Measurements from ENCODE around the gene DTD1. TPM values are rescaled to one million over a fixed set of nuclear protein-coding genes. Genes with fewer than 3 reads are reported as not detected.

The DTD1 gene
- total RNA-seq, 2 donors from 2014 or later, result 17.0 to 21.0 TPM

DNA sequence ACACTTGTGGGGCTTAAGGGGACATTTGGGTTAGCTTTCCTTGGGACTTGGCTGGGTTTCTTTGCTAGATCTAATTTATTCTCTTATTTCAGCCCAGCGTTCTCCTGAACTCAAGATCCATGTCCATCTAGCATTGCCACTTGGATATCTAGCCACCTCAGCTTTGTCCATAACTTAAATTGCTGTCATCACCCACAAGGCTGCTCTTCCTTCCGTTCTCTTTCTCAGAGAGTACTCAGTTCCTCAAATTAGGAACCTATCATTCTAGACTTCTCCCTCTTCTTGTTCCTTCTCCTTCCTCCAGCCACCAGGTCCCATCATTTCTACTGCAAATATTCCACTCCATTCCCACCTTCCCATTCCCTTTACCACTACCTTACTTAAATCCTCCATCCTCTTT lies 16.3 kb upstream of the DTD1 start:
- DNase-seq, result no peak
- Histone ChIP-seq H3K4me3 (no peak overlapping the region), H3K27ac (no peak overlapping the region), H3K4me1 (no peaks in the 10 kb centered on the region), H3K9me3 (no peaks in the 10 kb centered on the region), H3K36me3 (no peaks in the 10 kb centered on the region), H3K9ac (ENCODE audit: low read depth in 2 of 2, low read length in 2 of 2) (no peak overlapping the region), H3K27me3 (no peaks in the 10 kb centered on the region)
- intact Hi-C loops (cut with DNase I), result loop anchor here (10.0 kb wide), 1 partner anchor 157 kb away; no protein-coding TSS in a partner anchor
- TF ChIP-seq CTCF (IDR thresholded peaks at IDR 0.05), result no peak

GRCh38 chr20:18577942-18578341 lies 9.9 kb upstream of the DTD1 start:
- no peak overlapping the region for H3K9ac ChIP-seq (ENCODE audit: low read depth in 2 of 2, low read length in 2 of 2)
- H3K9me3 ChIP-seq, result no peaks in the 10 kb centered on the region
- H3K4me1 ChIP-seq, result no peaks in the 10 kb centered on the region
- no peaks in the 10 kb centered on the region for H3K27me3 ChIP-seq
- H3K36me3 ChIP-seq, result no peaks in the 10 kb centered on the region
- TF ChIP-seq CTCF (IDR thresholded peaks at IDR 0.05), result no peak
- no peak overlapping the region for H3K27ac ChIP-seq
- DNase-seq, result no peak
- intact Hi-C loops (cut with DNase I), result loop anchor here (10.0 kb wide), 1 partner anchor 163 kb away; no protein-coding TSS in a partner anchor
- no peak overlapping the region for H3K4me3 ChIP-seq

DNA sequence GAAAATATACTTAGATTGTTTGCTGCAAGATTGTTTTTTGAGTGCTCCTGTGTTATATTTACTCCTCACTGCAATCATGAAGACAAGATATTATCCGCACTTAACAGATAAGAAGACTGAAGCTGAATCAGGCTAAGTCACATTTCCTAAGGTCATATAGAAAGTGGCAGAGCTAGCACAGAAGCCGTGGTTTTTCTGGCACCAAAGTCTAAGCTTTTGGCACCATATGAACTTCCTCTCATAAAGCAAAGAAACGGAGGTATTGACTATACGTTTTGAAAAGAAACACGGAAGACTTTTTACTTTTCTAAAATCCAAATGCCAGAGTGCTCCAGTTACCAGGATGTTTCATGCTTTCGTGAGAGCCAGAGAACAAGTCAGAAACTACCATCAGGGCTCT lies 9.3 kb upstream of the DTD1 start:
- intact Hi-C loops (cut with DNase I), result loop anchor here (10.0 kb wide), 1 partner anchor 164 kb away; no protein-coding TSS in a partner anchor
- no peak overlapping the region for H3K9ac ChIP-seq (ENCODE audit: low read depth in 2 of 2, low read length in 2 of 2)
- H3K4me1 ChIP-seq, result no peaks in the 10 kb centered on the region
- no peaks in the 10 kb centered on the region for H3K9me3 ChIP-seq
- H3K27me3 ChIP-seq, result no peaks in the 10 kb centered on the region
- DNase-seq, result no peak
- H3K36me3 ChIP-seq, result no peaks in the 10 kb centered on the region
- no peak overlapping the region for H3K4me3 ChIP-seq
- H3K27ac ChIP-seq, result no peak overlapping the region
- TF ChIP-seq CTCF (IDR thresholded peaks at IDR 0.05), result no peak

DNA sequence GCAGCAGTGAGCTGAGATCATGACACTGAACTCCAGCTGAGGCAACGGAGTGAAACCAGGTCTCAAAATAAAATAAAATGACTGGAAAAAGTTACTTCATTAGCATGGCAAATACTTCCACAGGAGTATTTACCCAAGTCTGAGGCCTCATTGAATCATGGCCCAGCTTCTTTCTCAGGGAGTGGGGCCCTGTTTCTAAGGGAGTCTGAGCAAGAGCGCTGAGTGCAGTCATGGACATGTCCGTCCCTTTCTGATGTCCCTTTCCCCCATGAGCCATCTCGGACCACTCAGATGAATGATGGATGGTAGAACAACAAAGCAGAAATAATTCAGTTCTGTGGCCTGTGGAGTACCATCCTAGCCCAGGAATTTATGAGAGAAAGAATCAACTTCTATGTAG lies 7.8 kb upstream of the DTD1 start:
- no peak for DNase-seq
- Histone ChIP-seq H3K9me3 (no peaks in the 10 kb centered on the region), H3K36me3 (no peaks in the 10 kb centered on the region), H3K4me1 (no peaks in the 10 kb centered on the region), H3K27me3 (no peaks in the 10 kb centered on the region), H3K27ac (no peak overlapping the region), H3K9ac (ENCODE audit: low read depth in 2 of 2, low read length in 2 of 2) (no peak overlapping the region), H3K4me3 (no peak overlapping the region)
- no peak for TF ChIP-seq CTCF (IDR thresholded peaks at IDR 0.05)
- intact Hi-C loops (cut with DNase I), result no loop called here

- DNase-seq, result no peak
- no peak overlapping the region for H3K4me3 ChIP-seq
- intact Hi-C loops (cut with DNase I), result no loop called here
- TF ChIP-seq CTCF (IDR thresholded peaks at IDR 0.05), result no peak
- H3K27me3 ChIP-seq, result no peaks in the 10 kb centered on the region
- H3K4me1 ChIP-seq, result peaks cover 3% of the 10 kb centered on the region
- H3K9me3 ChIP-seq, result no peaks in the 10 kb centered on the region
- H3K36me3 ChIP-seq, result no peaks in the 10 kb centered on the region
- no peak overlapping the region for H3K9ac ChIP-seq (ENCODE audit: low read depth in 2 of 2, low read length in 2 of 2)
- H3K27ac ChIP-seq, result no peak overlapping the region
Observed at GRCh38 chr20:18585134-18585533, 2.7 kb upstream of the DTD1 start.

DNA sequence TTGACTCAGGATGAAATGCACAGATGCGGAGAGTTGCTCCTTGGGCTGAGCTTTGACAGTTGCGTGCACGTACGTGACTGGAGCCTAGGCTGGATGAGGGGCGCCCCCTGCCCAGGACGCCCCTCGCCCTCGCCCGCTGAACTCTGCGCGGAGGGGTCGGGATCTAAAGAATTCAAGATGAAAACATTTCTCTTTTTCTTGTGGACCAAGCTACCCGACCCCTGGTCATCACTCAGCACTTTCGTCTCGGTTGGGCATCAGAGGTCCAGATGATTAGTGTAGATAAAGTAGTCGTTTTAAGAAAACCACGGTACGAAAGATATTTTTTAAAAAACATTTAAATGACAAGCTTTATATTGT lies 700 bp downstream of the DTD1 start:
- Histone ChIP-seq H3K27me3 (no peaks in the 10 kb centered on the region), H3K27ac (peak overlapping the region; percentile 55), H3K36me3 (no peaks in the 10 kb centered on the region), H3K9me3 (no peaks in the 10 kb centered on the region), H3K4me3 (peak overlapping the region; percentile 89), H3K4me1 (peaks cover 3% of the 10 kb centered on the region), H3K9ac (ENCODE audit: low read depth in 2 of 2, low read length in 2 of 2) (peak overlapping the region; percentile 58 to 83)
- intact Hi-C loops (cut with DNase I), result no loop called here
- DNase-seq, result no peak
- no peak for TF ChIP-seq CTCF (IDR thresholded peaks at IDR 0.05)
